ENCODE data around the gene TARS3.
"Not testable (repeated sequence)": the region's sequence is repeated elsewhere in the genome, so short reads cannot be mapped to it uniquely, and the experiment has no call there.

TARS3 gene

GRCh38 chr15:101723874-101724674 is at the start of gene TARS3:
TARS3 (minus strand) TSS chr15:101724473; CDS start chr15:101724387, 86 bp downstream.
- H3K27me3 ChIP-seq (ENCODE audit: control insufficient read depth in 1 of 2, insufficient read depth in 2 of 2, low read length in 2 of 2) = no peaks in the 10 kb centered on the region
- H3K4me1 ChIP-seq (ENCODE audit: control insufficient read depth, insufficient read depth, low read length) = peaks cover 8% of the 10 kb centered on the region
- peak within 1 kb of the TSS; percentile 80 to 94 for H3K4me3 ChIP-seq (ENCODE audit: low read length in 2 of 2)
- H3K9me3 ChIP-seq (ENCODE audit: control insufficient read depth in 2 of 2, low read length in 2 of 2) = no peaks in the 10 kb centered on the region
- H3K27ac ChIP-seq (ENCODE audit: low read length) = peak within 1 kb of the TSS; percentile 60
- H3K9ac ChIP-seq (ENCODE audit: low read length in 2 of 2) = peak within 1 kb of the TSS; percentile 52 to 83
- H3K36me3 ChIP-seq (ENCODE audit: control insufficient read depth in 2 of 2, insufficient read depth in 2 of 2, low read length in 2 of 2) = peaks cover 14 to 19% of the 10 kb centered on the region in 2 donors

DNA sequence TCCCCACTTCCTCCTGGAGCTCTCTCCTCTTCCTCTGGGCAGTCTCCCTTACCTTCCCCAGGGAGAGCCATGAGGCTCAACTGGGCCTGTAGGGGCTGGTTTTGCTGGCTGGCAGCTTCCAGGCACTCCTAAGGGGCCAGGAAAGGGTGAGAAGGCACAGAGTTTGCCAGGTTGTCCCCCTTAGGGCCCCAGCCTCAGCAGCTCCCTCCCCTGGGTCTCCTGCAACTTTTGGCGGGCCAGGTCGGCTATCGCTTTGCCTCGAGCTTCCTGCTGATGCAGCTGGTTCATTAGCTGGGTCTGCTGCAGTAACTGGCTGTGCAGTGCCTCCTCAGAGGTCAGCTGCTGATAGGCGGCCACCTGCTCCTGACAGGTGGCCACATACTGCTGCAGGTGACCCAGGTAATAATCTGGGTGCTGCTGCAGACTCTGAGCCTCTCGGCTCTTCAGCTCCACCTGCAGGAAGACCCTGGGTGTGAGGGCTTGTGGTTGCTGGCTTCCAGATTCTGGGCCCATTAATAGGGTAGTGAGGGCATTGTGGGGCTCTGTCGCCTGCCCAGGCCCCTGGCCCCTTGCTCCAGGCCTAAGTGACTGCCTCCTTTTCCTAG is 49.3 kb upstream of the TARS3 start:
- Histone ChIP-seq H3K9ac (ENCODE audit: low read length in 2 of 2) (no peak overlapping the region), H3K4me1 (ENCODE audit: control insufficient read depth, insufficient read depth, low read length) (no peaks in the 10 kb centered on the region), H3K4me3 (ENCODE audit: low read length in 2 of 2) (no peak overlapping the region), H3K36me3 (ENCODE audit: control insufficient read depth in 2 of 2, insufficient read depth in 2 of 2, low read length in 2 of 2) (peaks cover 0 to 2% of the 10 kb centered on the region in 2 donors), H3K27ac (ENCODE audit: low read length) (no peak overlapping the region), H3K9me3 (ENCODE audit: control insufficient read depth in 2 of 2, low read length in 2 of 2) (no peaks in the 10 kb centered on the region), H3K27me3 (ENCODE audit: control insufficient read depth in 1 of 2, insufficient read depth in 2 of 2, low read length in 2 of 2) (no peaks in the 10 kb centered on the region)

- H3K4me1 ChIP-seq (ENCODE audit: control insufficient read depth, insufficient read depth, low read length) = no peaks in the 10 kb centered on the region
- H3K4me3 ChIP-seq (ENCODE audit: low read length in 2 of 2) = no peak overlapping the region
- no peaks in the 10 kb centered on the region for H3K27me3 ChIP-seq (ENCODE audit: control insufficient read depth in 1 of 2, insufficient read depth in 2 of 2, low read length in 2 of 2)
- peaks cover 0 to 2% of the 10 kb centered on the region in 2 donors for H3K36me3 ChIP-seq (ENCODE audit: control insufficient read depth in 2 of 2, insufficient read depth in 2 of 2, low read length in 2 of 2)
- H3K9ac ChIP-seq (ENCODE audit: low read length in 2 of 2) = no peak overlapping the region
- no peaks in the 10 kb centered on the region for H3K9me3 ChIP-seq (ENCODE audit: control insufficient read depth in 2 of 2, low read length in 2 of 2)
- H3K27ac ChIP-seq (ENCODE audit: low read length) = no peak overlapping the region
These were observed 48.6 kb upstream of the TARS3 start for GRCh38 chr15:101772921-101773320.

DNA sequence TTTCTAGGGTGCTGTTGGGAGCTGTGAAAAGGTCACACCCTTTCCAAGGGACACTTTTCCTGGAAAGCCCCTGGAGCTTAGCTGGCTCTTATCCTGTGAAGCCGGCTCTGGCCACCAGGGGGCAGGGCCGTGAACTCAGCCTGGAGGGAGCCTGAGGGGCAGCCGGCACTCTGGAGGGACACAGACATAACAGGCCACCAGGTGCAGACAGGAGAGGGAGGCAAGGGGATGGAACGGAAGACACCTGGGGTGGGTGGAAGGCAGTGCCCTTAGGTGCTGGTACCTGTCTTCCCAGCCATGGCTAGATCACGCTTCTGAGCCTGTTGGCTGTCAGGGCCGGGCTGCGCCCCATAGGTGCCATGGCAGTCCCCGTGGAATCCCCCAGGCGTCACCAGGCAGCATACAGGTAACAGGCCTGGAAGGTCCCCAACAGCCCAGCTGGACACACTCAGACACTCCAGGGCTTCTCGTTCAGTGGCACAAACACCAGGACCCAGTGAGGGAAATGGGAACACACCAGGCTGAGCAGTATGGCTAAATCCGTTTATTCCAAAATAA is 42.9 kb upstream of the TARS3 start:
- not testable (repeated sequence) for H3K27me3 ChIP-seq (ENCODE audit: control insufficient read depth in 1 of 2, insufficient read depth in 2 of 2, low read length in 2 of 2); H3K4me3 ChIP-seq (ENCODE audit: low read length in 2 of 2); H3K4me1 ChIP-seq (ENCODE audit: control insufficient read depth, insufficient read depth, low read length); H3K36me3 ChIP-seq (ENCODE audit: control insufficient read depth in 2 of 2, insufficient read depth in 2 of 2, low read length in 2 of 2); H3K27ac ChIP-seq (ENCODE audit: low read length); H3K9ac ChIP-seq (ENCODE audit: low read length in 2 of 2); H3K9me3 ChIP-seq (ENCODE audit: control insufficient read depth in 2 of 2, low read length in 2 of 2)

GRCh38 chr15:101765772-101766456 is 41.6 kb upstream of the TARS3 start:
- Histone ChIP-seq H3K9me3 (ENCODE audit: control insufficient read depth in 2 of 2, low read length in 2 of 2) (no peaks in the 10 kb centered on the region), H3K9ac (ENCODE audit: low read length in 2 of 2) (no peak overlapping the region), H3K4me1 (ENCODE audit: control insufficient read depth, insufficient read depth, low read length) (no peaks in the 10 kb centered on the region), H3K27me3 (ENCODE audit: control insufficient read depth in 1 of 2, insufficient read depth in 2 of 2, low read length in 2 of 2) (no peaks in the 10 kb centered on the region), H3K4me3 (ENCODE audit: low read length in 2 of 2) (no peak overlapping the region), H3K27ac (ENCODE audit: low read length) (no peak overlapping the region), H3K36me3 (ENCODE audit: control insufficient read depth in 2 of 2, insufficient read depth in 2 of 2, low read length in 2 of 2) (no peaks in the 10 kb centered on the region)

- H3K9ac ChIP-seq (ENCODE audit: low read length in 2 of 2); H3K27me3 ChIP-seq (ENCODE audit: control insufficient read depth in 1 of 2, insufficient read depth in 2 of 2, low read length in 2 of 2); H3K4me1 ChIP-seq (ENCODE audit: control insufficient read depth, insufficient read depth, low read length); H3K9me3 ChIP-seq (ENCODE audit: control insufficient read depth in 2 of 2, low read length in 2 of 2); H3K4me3 ChIP-seq (ENCODE audit: low read length in 2 of 2); H3K36me3 ChIP-seq (ENCODE audit: control insufficient read depth in 2 of 2, insufficient read depth in 2 of 2, low read length in 2 of 2); H3K27ac ChIP-seq (ENCODE audit: low read length): not testable (repeated sequence)
These were observed 41.0 kb upstream of the TARS3 start for GRCh38 chr15:101765340-101765671.

DNA sequence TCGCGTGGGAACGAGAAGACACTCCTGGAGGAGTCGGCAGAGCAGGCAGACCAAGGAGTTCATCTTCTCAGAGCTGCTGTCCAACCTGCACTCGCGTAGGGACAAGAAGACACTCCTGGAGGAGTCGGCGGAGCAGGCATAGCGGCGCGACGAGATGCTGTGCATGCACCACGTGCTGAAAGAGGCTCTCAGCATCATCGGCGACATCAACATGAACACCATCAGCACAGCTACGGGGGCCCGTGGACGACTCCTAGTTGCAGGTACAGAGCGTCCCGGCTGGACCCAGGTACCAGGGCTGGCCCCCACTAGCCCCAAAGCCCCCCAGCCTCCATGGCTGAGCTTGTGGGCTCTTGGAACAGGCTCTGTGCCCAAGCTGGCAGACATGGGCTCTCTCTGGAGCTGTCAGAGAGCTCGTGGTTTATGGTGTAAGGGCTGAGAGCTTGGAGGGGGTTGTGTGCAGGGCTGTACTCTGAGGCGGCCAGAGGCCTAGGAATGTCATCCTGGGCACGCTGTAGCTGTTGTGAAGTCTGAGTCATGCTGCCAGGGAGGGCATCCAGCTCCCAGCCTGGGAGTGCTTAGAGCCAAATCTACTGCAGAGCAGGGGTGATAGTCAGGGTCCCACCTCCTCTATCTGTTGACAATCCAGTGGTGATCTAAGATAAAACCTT is 40.5 kb upstream of the TARS3 start:
- H3K4me1 ChIP-seq (ENCODE audit: control insufficient read depth, insufficient read depth, low read length); H3K9ac ChIP-seq (ENCODE audit: low read length in 2 of 2); H3K9me3 ChIP-seq (ENCODE audit: control insufficient read depth in 2 of 2, low read length in 2 of 2): not testable (repeated sequence)

GRCh38 chr15:101746716-101747082 is 22.4 kb upstream of the TARS3 start:
- H3K9ac ChIP-seq (ENCODE audit: low read length in 2 of 2); H3K36me3 ChIP-seq (ENCODE audit: control insufficient read depth in 2 of 2, insufficient read depth in 2 of 2, low read length in 2 of 2); H3K27ac ChIP-seq (ENCODE audit: low read length); H3K4me1 ChIP-seq (ENCODE audit: control insufficient read depth, insufficient read depth, low read length); H3K9me3 ChIP-seq (ENCODE audit: control insufficient read depth in 2 of 2, low read length in 2 of 2); H3K27me3 ChIP-seq (ENCODE audit: control insufficient read depth in 1 of 2, insufficient read depth in 2 of 2, low read length in 2 of 2); H3K4me3 ChIP-seq (ENCODE audit: low read length in 2 of 2): not testable (repeated sequence)

More for the DNA sequence above, 40.5 kb upstream of the TARS3 start:
- H3K27ac ChIP-seq (ENCODE audit: low read length); H3K4me3 ChIP-seq (ENCODE audit: low read length in 2 of 2); H3K27me3 ChIP-seq (ENCODE audit: control insufficient read depth in 1 of 2, insufficient read depth in 2 of 2, low read length in 2 of 2); H3K36me3 ChIP-seq (ENCODE audit: control insufficient read depth in 2 of 2, insufficient read depth in 2 of 2, low read length in 2 of 2): not testable (repeated sequence)

DNA sequence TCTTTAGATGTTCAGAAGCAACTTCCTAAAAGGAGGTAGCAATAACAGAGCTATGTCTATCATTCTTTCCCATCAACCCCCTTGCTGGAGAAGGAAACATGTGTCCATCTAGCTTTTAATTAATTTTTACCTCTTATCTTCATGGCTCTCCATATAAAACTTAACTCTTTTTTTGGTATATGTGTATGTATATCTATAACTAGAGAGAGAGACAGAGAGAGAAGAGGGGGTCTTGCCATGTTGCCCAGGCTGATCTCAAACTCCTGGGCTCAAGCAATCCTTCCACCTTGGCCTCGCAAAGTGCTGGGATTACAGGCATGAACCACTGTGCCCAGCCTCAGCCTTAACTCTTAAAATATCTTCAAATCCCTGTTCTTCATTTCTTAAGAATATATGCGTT is 10.6 kb upstream of the TARS3 start:
- not testable (repeated sequence) for H3K9ac ChIP-seq (ENCODE audit: low read length in 2 of 2); H3K27me3 ChIP-seq (ENCODE audit: control insufficient read depth in 1 of 2, insufficient read depth in 2 of 2, low read length in 2 of 2); H3K36me3 ChIP-seq (ENCODE audit: control insufficient read depth in 2 of 2, insufficient read depth in 2 of 2, low read length in 2 of 2); H3K4me3 ChIP-seq (ENCODE audit: low read length in 2 of 2); H3K27ac ChIP-seq (ENCODE audit: low read length); H3K4me1 ChIP-seq (ENCODE audit: control insufficient read depth, insufficient read depth, low read length); H3K9me3 ChIP-seq (ENCODE audit: control insufficient read depth in 2 of 2, low read length in 2 of 2)

DNA sequence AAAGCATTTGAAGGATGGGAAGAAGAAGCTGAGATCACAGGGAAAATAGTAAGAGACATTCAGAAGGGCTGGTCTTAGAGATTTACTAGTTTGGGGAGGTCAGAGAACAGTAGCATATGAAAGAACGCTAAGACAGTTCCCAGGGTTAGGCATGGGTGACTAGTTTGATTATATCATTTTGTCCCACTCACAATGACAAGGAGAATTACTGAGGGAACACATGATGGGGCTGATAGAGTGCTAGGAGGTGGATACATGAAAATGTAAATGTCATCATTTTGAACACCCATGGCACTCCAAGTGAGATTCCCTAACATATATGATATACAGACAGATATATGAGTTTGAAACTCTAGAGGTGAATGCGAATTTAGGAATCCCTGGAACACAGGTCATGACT is 9.3 kb upstream of the TARS3 start:
- H3K36me3 ChIP-seq (ENCODE audit: control insufficient read depth in 2 of 2, insufficient read depth in 2 of 2, low read length in 2 of 2) = no peaks in the 10 kb centered on the region
- no peak overlapping the region for H3K4me3 ChIP-seq (ENCODE audit: low read length in 2 of 2)
- no peak overlapping the region for H3K27ac ChIP-seq (ENCODE audit: low read length)
- H3K9me3 ChIP-seq (ENCODE audit: control insufficient read depth in 2 of 2, low read length in 2 of 2) = no peaks in the 10 kb centered on the region
- no peaks in the 10 kb centered on the region for H3K27me3 ChIP-seq (ENCODE audit: control insufficient read depth in 1 of 2, insufficient read depth in 2 of 2, low read length in 2 of 2)
- H3K4me1 ChIP-seq (ENCODE audit: control insufficient read depth, insufficient read depth, low read length) = no peaks in the 10 kb centered on the region
- H3K9ac ChIP-seq (ENCODE audit: low read length in 2 of 2) = no peak overlapping the region

Measured in stomach smooth muscle (tissue), 2 donors.